ENCODE measurements around the gene PPARG. TPM values are rescaled to one million over a fixed set of nuclear protein-coding genes. Genes with fewer than 3 reads are reported as not detected.

The PPARG gene
- 128 TPM for total RNA-seq
- long read RNA-seq, transcript PPARG-201 (7 exons, 1,850 nt) = minor isoform, 40 of 263 reads
- long read RNA-seq, transcript PPARG-207 (7 exons, 1,722 nt) = minor isoform, 39 of 263 reads
- long read RNA-seq, transcript PPARG-202 (8 exons, 1,870 nt) = minor isoform, 25 of 263 reads
- long read RNA-seq, transcript PPARG-206 (8 exons, 2,006 nt) = major isoform, 100 of 263 reads
- long read RNA-seq, partial matches to known transcripts = 7 of 263 reads
- long read RNA-seq, other reads (novel, unspliced or antisense) = 52 of 263 reads

DNA sequence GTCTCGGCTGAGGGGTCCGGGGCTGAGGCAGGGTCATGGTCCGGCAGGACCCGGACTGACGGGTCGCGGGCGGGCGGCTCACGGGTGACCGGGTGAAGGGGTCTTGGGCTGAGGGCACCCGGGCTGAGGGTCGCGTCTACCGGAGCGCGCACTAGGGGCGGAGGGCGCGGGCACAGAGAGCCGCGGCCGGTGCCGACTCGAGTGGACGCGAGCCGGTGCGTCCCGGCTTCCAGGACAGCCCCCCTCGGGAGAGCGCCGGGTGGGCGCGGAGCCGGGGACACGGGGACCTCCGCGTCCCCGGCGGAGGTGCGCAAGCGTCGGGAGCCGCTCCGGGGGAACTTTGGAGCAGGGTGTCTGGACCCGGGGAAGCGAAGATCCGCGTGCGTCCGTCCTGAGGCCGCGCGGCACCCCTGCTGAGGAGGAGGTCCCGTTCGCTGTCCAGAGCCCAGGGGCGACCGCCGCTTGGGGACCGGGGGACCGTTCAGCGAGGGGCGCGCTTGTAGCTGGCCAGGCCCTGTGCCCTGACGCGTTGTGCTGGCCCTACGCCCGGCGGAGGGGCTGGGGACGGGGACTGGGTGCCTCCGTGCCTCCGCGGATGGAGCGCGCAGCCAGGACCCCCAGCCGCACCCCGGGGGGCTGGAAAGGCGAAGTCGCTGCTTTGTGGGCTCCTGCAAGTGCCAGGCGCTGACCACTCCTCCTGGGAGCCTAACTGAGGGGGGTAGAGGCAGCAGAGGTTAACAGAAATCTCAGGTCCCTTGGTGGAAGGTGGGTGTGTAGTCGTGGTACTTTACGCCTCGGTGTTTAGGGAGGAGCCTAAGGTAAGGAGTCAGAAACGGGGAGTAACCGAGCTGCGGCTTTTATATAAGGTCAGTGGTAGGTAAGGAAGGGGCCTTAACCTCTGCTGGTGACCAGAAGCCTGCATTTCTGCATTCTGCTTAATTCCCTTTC lies at the start of gene PPARG:
TSS of gene PPARG (plus strand) at position 889 of the 948 bp plus-strand sequence. CDS start 90,642 bp downstream, outside the sequence.
- Histone ChIP-seq H3K4me3 (peak within 1 kb of the TSS; percentile 75), H3K36me3 (no peaks in the 10 kb centered on the region), H3K9me3 (no peaks in the 10 kb centered on the region), H3K27ac (peak within 1 kb of the TSS; percentile 78), H3K27me3 (ENCODE audit: low read depth) (peaks cover 25% of the 10 kb centered on the region), H3K4me1 (peaks cover 6% of the 10 kb centered on the region)
- TF ChIP-seq, protein P1, sequence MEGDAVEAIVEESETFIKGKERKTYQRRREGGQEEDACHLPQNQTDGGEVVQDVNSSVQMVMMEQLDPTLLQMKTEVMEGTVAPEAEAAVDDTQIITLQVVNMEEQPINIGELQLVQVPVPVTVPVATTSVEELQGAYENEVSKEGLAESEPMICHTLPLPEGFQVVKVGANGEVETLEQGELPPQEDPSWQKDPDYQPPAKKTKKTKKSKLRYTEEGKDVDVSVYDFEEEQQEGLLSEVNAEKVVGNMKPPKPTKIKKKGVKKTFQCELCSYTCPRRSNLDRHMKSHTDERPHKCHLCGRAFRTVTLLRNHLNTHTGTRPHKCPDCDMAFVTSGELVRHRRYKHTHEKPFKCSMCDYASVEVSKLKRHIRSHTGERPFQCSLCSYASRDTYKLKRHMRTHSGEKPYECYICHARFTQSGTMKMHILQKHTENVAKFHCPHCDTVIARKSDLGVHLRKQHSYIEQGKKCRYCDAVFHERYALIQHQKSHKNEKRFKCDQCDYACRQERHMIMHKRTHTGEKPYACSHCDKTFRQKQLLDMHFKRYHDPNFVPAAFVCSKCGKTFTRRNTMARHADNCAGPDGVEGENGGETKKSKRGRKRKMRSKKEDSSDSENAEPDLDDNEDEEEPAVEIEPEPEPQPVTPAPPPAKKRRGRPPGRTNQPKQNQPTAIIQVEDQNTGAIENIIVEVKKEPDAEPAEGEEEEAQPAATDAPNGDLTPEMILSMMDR (IDR thresholded peaks at IDR 0.05) = no peak
- peak; percentile 62 for DNase-seq
- ATAC-seq = peak; percentile 84 to 87
- intact Hi-C loops (cut with DNase I) = no loop called here

DNA sequence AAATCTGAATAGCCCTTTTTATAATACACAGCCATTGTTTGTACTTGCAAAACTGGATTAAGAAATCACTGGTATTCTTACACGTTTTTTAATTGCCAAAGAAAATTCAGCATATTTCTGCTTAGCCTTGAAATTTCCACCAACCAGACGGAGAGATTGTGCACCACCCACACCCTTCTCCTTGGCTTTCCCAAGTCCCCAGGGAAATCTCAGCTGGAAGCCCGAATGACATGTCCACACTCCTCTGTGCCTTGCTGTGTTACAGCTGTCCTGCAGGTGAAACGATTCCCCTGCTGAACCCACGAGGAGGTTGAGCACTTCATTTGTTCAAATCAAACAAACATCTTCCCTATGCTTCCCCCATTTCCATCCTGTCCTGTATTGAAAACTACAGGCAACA lies 49.6 kb upstream of the PPARG start:
- Histone ChIP-seq H3K36me3 (no peaks in the 10 kb centered on the region), H3K4me1 (peaks cover 9% of the 10 kb centered on the region), H3K27ac (no peak overlapping the region), H3K4me3 (no peak overlapping the region), H3K9me3 (no peaks in the 10 kb centered on the region), H3K27me3 (ENCODE audit: low read depth) (no peaks in the 10 kb centered on the region)
- no peak for ATAC-seq
- TF ChIP-seq, protein P1 (IDR thresholded peaks at IDR 0.05) = no peak
- no peak for DNase-seq
- intact Hi-C loops (cut with DNase I) = no loop called here

DNA sequence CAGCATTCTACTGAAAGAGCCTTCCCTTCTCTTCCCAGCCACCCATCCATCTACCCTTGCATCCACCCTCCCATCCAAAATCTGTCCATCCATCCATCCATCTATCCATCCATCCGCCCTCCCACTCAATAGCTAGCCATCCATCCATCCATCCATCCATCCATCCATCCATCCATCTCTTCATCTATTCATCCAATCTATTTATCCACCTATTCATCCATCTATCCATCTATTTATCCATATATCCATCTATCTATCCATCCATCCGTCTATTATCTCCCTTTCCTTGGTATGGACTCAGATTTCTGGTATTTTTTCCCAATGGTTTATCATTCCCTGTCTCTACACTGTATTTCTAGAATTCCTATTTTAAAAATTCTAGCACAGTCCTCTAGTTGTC lies 46.1 kb upstream of the PPARG start:
- Histone ChIP-seq H3K36me3 (no peaks in the 10 kb centered on the region), H3K4me3 (no peak overlapping the region), H3K9me3 (no peaks in the 10 kb centered on the region), H3K4me1 (no peaks in the 10 kb centered on the region), H3K27ac (no peak overlapping the region), H3K27me3 (ENCODE audit: low read depth) (no peaks in the 10 kb centered on the region)
- DNase-seq (no peak), ATAC-seq (no peak)
- intact Hi-C loops (cut with DNase I) = no loop called here
- TF ChIP-seq, protein P1 (IDR thresholded peaks at IDR 0.05) = no peak

DNA sequence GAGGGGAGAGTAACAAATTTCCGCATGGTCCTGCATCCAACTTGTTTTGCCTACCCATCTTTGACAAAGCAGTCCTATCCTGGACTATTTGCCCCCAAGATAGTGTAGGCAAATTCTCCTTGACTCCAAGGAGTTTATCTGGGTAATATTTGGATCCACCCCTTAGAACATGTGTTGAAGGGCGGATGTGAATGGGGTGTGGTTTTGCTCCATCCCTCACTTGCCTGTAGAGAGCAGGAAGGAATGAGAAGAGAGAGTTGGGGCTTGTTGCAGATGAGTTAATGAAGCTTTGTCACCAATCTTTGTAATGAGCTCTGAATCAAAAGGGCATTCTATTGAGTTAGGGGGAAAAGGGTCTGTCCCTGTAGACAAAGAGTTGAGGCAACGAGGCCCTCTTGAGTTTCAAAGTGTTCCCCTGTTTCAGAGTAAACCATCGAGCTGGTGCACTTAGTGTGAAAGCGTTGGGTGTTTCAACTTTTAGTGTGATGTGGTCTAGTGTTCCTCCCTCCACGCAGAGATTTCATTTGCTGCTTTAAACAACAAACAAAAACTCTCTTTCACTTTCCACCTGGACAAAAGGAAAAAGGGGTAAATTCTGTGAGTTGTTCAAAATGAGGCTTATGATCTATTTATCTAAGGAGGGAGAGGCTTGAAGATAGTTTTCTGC lies 42.2 kb upstream of the PPARG start:
- intact Hi-C loops (cut with DNase I) = no loop called here
- ATAC-seq (no peak), DNase-seq (no peak)
- H3K4me3 ChIP-seq = no peak overlapping the region
- H3K4me1 ChIP-seq = no peaks in the 10 kb centered on the region
- no peaks in the 10 kb centered on the region for H3K27me3 ChIP-seq (ENCODE audit: low read depth)
- H3K36me3 ChIP-seq = no peaks in the 10 kb centered on the region
- peaks cover 8% of the 10 kb centered on the region for H3K9me3 ChIP-seq
- H3K27ac ChIP-seq = no peak overlapping the region
- TF ChIP-seq, protein P1 (IDR thresholded peaks at IDR 0.05) = no peak

DNA sequence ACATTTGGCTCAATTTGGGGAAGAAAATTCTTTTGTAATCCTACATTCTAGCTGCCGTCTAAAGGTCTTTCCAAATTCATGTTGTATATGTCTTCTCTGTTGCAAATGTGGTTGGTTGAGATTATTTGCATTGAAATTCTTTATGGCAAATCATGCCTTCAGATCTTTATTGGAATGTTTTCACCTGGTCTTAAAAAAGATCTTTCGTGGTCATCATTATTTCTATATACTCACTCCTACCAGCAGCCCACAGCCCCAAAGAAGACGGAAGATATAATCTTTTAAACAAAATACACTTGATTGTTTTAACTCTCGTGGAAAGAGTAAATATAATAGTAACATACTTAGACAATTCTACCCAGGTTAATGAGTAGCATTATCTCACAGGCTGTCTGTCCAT lies 41.5 kb upstream of the PPARG start:
- Histone ChIP-seq H3K27ac (no peak overlapping the region), H3K27me3 (ENCODE audit: low read depth) (no peaks in the 10 kb centered on the region), H3K36me3 (no peaks in the 10 kb centered on the region), H3K4me1 (no peaks in the 10 kb centered on the region), H3K4me3 (no peak overlapping the region), H3K9me3 (peaks cover 8% of the 10 kb centered on the region)
- intact Hi-C loops (cut with DNase I) = no loop called here
- DNase-seq (no peak), ATAC-seq (no peak)
- TF ChIP-seq, protein P1 (IDR thresholded peaks at IDR 0.05) = no peak

Data from lower lobe of right lung (tissue), 2 donors.